Measurements from ENCODE around the gene TATDN3.

Gene TATDN3

GRCh38 chr1:212858461-212859265, 67.0 kb downstream of the TATDN3 start (continued):
- TF ChIP-seq TSHZ1 (tag by site-specific recombination; IDR thresholded peaks at IDR 0.05; ENCODE audit: borderline replicate concordance) = no peak
- TF ChIP-seq ZBTB10 (tag by site-specific recombination; IDR thresholded peaks at IDR 0.05) = peak; percentile 27; the same call in 1 of the 2 replicates
- TF ChIP-seq ZNF140 (tag by site-specific recombination; IDR thresholded peaks at IDR 0.05) = no peak
- peak; percentile 37; the same call in 1 of the 2 replicates for TF ChIP-seq ZNF2 (tag by site-specific recombination; IDR thresholded peaks at IDR 0.05)
- no peak for TF ChIP-seq ZNF354C (tag by site-specific recombination; IDR thresholded peaks at IDR 0.05; ENCODE audit: borderline replicate concordance, low read depth)
- peak; percentile 22; the same call in 1 of the 2 replicates for TF ChIP-seq ZBTB17 (tag by site-specific recombination; IDR thresholded peaks at IDR 0.05)
- TF ChIP-seq ZNF184 (tag by site-specific recombination; IDR thresholded peaks at IDR 0.05) = no peak
- TF ChIP-seq ZNF449 (tag by site-specific recombination; IDR thresholded peaks at IDR 0.05) = no peak
- TF ChIP-seq BCL11B (tag by site-specific recombination; IDR thresholded peaks at IDR 0.05; ENCODE audit: low read depth) = no peak
- TF ChIP-seq ZNF362 (tag by site-specific recombination; IDR thresholded peaks at IDR 0.05) = no peak
- TF ChIP-seq ZFHX2 (tag by site-specific recombination; conservative IDR thresholded peaks at IDR 0.05) = no peak; the same call in 1 of the 2 replicates
- no peak for TF ChIP-seq ZNF514 (tag by site-specific recombination; IDR thresholded peaks at IDR 0.05)
- no peak for TF ChIP-seq WT1 (tag by site-specific recombination; IDR thresholded peaks at IDR 0.05)
- no peak for TF ChIP-seq KLF9 (tag by site-specific recombination; IDR thresholded peaks at IDR 0.05; ENCODE audit: low read depth)
- TF ChIP-seq ZNF391 (tag by site-specific recombination; IDR thresholded peaks at IDR 0.05; ENCODE audit: borderline replicate concordance, low read depth) = no peak
- TF ChIP-seq ZNF610 (tag by site-specific recombination; IDR thresholded peaks at IDR 0.05; ENCODE audit: borderline replicate concordance) = no peak; the same call in 1 of the 2 replicates
- TF ChIP-seq KLF17 (tag by site-specific recombination; IDR thresholded peaks at IDR 0.05) = no peak
- TF ChIP-seq ZNF302 (tag by site-specific recombination; IDR thresholded peaks at IDR 0.05; ENCODE audit: low read depth) = no peak
- TF ChIP-seq ZSCAN18 (tag by site-specific recombination; IDR thresholded peaks at IDR 0.05) = no peak
- TF ChIP-seq ZNF510 (tag by site-specific recombination; IDR thresholded peaks at IDR 0.05; ENCODE audit: insufficient replicate concordance) = no peak
- no peak for TF ChIP-seq ZNF830 (tag by site-specific recombination; IDR thresholded peaks at IDR 0.05; ENCODE audit: low read depth)
- TF ChIP-seq ZNF473 (tag by site-specific recombination; IDR thresholded peaks at IDR 0.05) = no peak
- no peak for TF ChIP-seq ZNF404 (tag by site-specific recombination; IDR thresholded peaks at IDR 0.05)
- no peak for TF ChIP-seq ZNF837 (tag by site-specific recombination; IDR thresholded peaks at IDR 0.05)
- TF ChIP-seq ZNF558 (tag by site-specific recombination; IDR thresholded peaks at IDR 0.05) = no peak
- no peak for TF ChIP-seq ZNF747 (tag by site-specific recombination; IDR thresholded peaks at IDR 0.05)
- no peak for TF ChIP-seq ZNF221 (tag by site-specific recombination; IDR thresholded peaks at IDR 0.05; ENCODE audit: borderline replicate concordance)
- no peak for TF ChIP-seq OSR2 (tag by site-specific recombination; IDR thresholded peaks at IDR 0.05)

Data from HEK293 (cell line).